ENCODE measurements around the gene FXYD5. TPM values are rescaled to one million over a fixed set of nuclear protein-coding genes. Genes with fewer than 3 reads are reported as not detected.

FXYD5 gene
- total RNA-seq, 1 experiment from 2014 or later, result 100 TPM

- Histone ChIP-seq H2BK5ac (ENCODE audit: insufficient read length, low read length) (no peak overlapping the region), H2AK5ac (ENCODE audit: insufficient read length, low read length) (no peak overlapping the region), H3K14ac (ENCODE audit: insufficient read depth, low read length) (no peak overlapping the region), H2BK15ac (ENCODE audit: low read depth, low read length) (no peak overlapping the region), H2AFZ (ENCODE audit: low read length) (no peak overlapping the region), H2BK20ac (ENCODE audit: low read depth, low read length, poor library complexity, severe bottlenecking) (no peak overlapping the region), H4K91ac (ENCODE audit: insufficient read length, low read depth, low read length) (no peak overlapping the region), H4K20me1 (ENCODE audit: control insufficient read depth, insufficient read depth, insufficient read length) (no peaks in the 10 kb centered on the region), H3K79me2 (ENCODE audit: insufficient read depth, low read length) (no peaks in the 10 kb centered on the region), H3K4me1 (ENCODE audit: insufficient read depth, low read length) (no peaks in the 10 kb centered on the region; the same call in 1 of the 2 replicates), H3K18ac (ENCODE audit: insufficient read length, low read depth, low read length) (no peak overlapping the region), H3K4me2 (ENCODE audit: insufficient read depth, insufficient read length, low read length) (no peak overlapping the region), H3K56ac (ENCODE audit: insufficient read length, low read depth, low read length) (no peak overlapping the region), H3K27me3 (ENCODE audit: insufficient read depth, low read length) (no peaks in the 10 kb centered on the region), H3K9ac (ENCODE audit: extremely low read depth, insufficient read length, low read length) (no peak overlapping the region), H3K23me2 (ENCODE audit: insufficient read length, low read depth, low read length, poor library complexity, severe bottlenecking) (no peaks in the 10 kb centered on the region), H3K79me1 (ENCODE audit: insufficient read depth, low read depth, low read length, poor library complexity, severe bottlenecking) (no peaks in the 10 kb centered on the region), H3K23ac (ENCODE audit: insufficient read length, low read depth, low read length) (no peak overlapping the region), H3K27ac (ENCODE audit: insufficient read length, low read depth, low read length) (no peak overlapping the region), H3K4ac (ENCODE audit: low read depth, low read length) (no peak overlapping the region), H2BK120ac (ENCODE audit: low read depth, low read length, poor library complexity, severe bottlenecking) (no peak overlapping the region), H3T11ph (ENCODE audit: low read length) (no peak overlapping the region), H3K9me3 (ENCODE audit: control insufficient read depth, low read depth, low read length) (no peaks in the 10 kb centered on the region), H4K5ac (ENCODE audit: insufficient read length, low read depth, low read length) (no peak overlapping the region), H4K8ac (replicated peaks; ENCODE audit: insufficient read length, low read depth, low read length) (no peak overlapping the region), H2BK12ac (ENCODE audit: insufficient read length, low read depth, low read length) (no peak overlapping the region)
- Mint-ChIP-seq H3K9me3 (no peaks in the 10 kb centered on the region), H3K27me3 (ENCODE audit: low read depth) (peaks cover 10% of the 10 kb centered on the region), H3K27ac (no peak overlapping the region; a peak in 1 of 7 replicates), H3K36me3 (ENCODE audit: insufficient read depth in 1 of 3, low read depth in 3 of 3) (no peaks in the 10 kb centered on the region), H3K4me1 (peaks cover 45 to 62% of the 10 kb centered on the region in 2 experiments), H3K4me3 (no peak overlapping the region; a peak in 1 of 5 replicates)
- no CpG with 5 or more reads among the region's 9 CpGs for WGBS (ENCODE audit: extremely low coverage, insufficient read length, low lambda C conversion rate)
- no peak for TF ChIP-seq CTCF (conservative IDR thresholded peaks at IDR 0.05)
- DNase-seq, result no peak
These were observed 34.9 kb upstream of the FXYD5 start for GRCh38 chr19:35119578-35120155.
